ENCODE results near the gene RRAS2.
A peak's percentile ranks its signal among the peaks of the same experiment; 100 is the strongest.

The RRAS2 gene

GRCh38 chr11:14339356-14339755 is 19.6 kb downstream of the RRAS2 start:
- no peak for DNase-seq (ENCODE audit: low read depth)
- no peak for TF ChIP-seq CTCF (conservative IDR thresholded peaks at IDR 0.05; ENCODE audit: low read length)
- H3K4me3 ChIP-seq (ENCODE audit: low read length) = no peak overlapping the region

- TF ChIP-seq CTCF (conservative IDR thresholded peaks at IDR 0.05; ENCODE audit: low read length) = no peak
- peak; percentile 83 for DNase-seq (ENCODE audit: low read depth)
- H3K4me3 ChIP-seq (ENCODE audit: low read length) = no peak overlapping the region
These were observed 22.2 kb downstream of the RRAS2 start for GRCh38 chr11:14336507-14337503.

- H3K4me3 ChIP-seq (ENCODE audit: low read length) = no peak overlapping the region
- TF ChIP-seq CTCF (conservative IDR thresholded peaks at IDR 0.05; ENCODE audit: low read length) = no peak
- DNase-seq (ENCODE audit: low read depth) = no peak
These were observed 23.3 kb downstream of the RRAS2 start for GRCh38 chr11:14335712-14336111.

- H3K4me3 ChIP-seq (ENCODE audit: low read length) = no peak overlapping the region
- no peak for TF ChIP-seq CTCF (conservative IDR thresholded peaks at IDR 0.05; ENCODE audit: low read length)
- DNase-seq (ENCODE audit: low read depth) = no peak
These were observed 24.1 kb downstream of the RRAS2 start for GRCh38 chr11:14334893-14335292.

- DNase-seq (ENCODE audit: low read depth) = no peak
- no peak overlapping the region for H3K4me3 ChIP-seq (ENCODE audit: low read length)
- no peak for TF ChIP-seq CTCF (conservative IDR thresholded peaks at IDR 0.05; ENCODE audit: low read length)
These were observed 24.8 kb downstream of the RRAS2 start for GRCh38 chr11:14334192-14334591.

GRCh38 chr11:14331476-14332136 is 27.4 kb downstream of the RRAS2 start:
- no peak for DNase-seq (ENCODE audit: low read depth)
- no peak for TF ChIP-seq CTCF (conservative IDR thresholded peaks at IDR 0.05; ENCODE audit: low read length)
- H3K4me3 ChIP-seq (ENCODE audit: low read length) = no peak overlapping the region
